Measurements from ENCODE around the gene WNT5B. TPM values are rescaled to one million over a fixed set of nuclear protein-coding genes. Genes with fewer than 3 reads are reported as not detected.

The WNT5B gene
- polyA plus RNA-seq, 1 of the 3 experiments (the other 2 are of a cell fraction), result 29.3 TPM

DNA sequence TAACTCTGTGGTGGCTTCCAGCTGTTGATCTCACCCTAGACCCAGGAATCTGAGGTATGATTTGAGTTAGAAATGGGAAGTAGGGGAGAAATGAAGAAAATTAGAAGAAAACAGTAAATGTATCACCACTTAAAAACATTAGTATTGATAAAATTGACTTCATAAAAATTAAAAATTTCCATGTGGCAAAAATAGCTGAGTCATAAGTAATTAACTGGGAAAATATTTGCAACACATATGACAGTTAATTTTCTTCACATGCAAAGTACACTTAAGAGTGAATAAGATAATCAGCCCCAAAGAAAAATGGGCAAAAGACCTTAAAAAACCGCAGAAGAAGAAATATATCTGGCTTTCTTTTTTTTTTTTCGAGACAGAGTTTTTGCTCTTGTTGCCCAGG is 36.3 kb downstream of the WNT5B start:
- Histone ChIP-seq H3K79me2 (ENCODE audit: insufficient read depth) (no peaks in the 10 kb centered on the region), H3K9ac (no peak overlapping the region), H3K27ac (ENCODE audit: low read depth in 2 of 2, low read length in 1 of 2) (no peak overlapping the region), H3K4me3 (ENCODE audit: low read depth in 2 of 2, low read length in 1 of 2) (no peak overlapping the region), H3K9me2 (no peaks in the 10 kb centered on the region), H2AFZ (ENCODE audit: low read depth) (no peak overlapping the region), H3K36me3 (replicated peaks in 1 of 2; ENCODE audit: control insufficient read depth in 1 of 2, insufficient read depth in 2 of 2, low read length in 1 of 2) (no peaks in the 10 kb centered on the region), H3K4me2 (no peak overlapping the region), H3K4me1 (ENCODE audit: control insufficient read depth in 1 of 2, insufficient read depth in 2 of 2, low read depth in 1 of 2, low read length in 1 of 2) (peaks cover 0 to 2% of the 10 kb centered on the region in 2 experiments; a peak in 1 of 4 replicates), H3K9me3 (no peaks in the 10 kb centered on the region), H4K20me1 (ENCODE audit: insufficient read depth) (no peaks in the 10 kb centered on the region), H3K27me3 (ENCODE audit: insufficient read depth) (no peaks in the 10 kb centered on the region), H3F3A (replicated peaks; ENCODE audit: insufficient read depth) (peaks cover 3% of the 10 kb centered on the region)
- ChIA-PET POLR2A (no interaction called here), CTCF (interaction anchor here (0.9 to 1.6 kb wide), 3 partner anchors 11 to 126 kb away, joined by 3 read pairs; no protein-coding TSS in a partner anchor)
- WGBS (ENCODE audit: low lambda C conversion rate), result 100% methylated on average over 2 of the region's 2 CpGs
- no peak for DNase-seq
- no peak for TF ChIP-seq TCF12 (IDR thresholded peaks at IDR 0.05)
- TF ChIP-seq, protein P1, sequence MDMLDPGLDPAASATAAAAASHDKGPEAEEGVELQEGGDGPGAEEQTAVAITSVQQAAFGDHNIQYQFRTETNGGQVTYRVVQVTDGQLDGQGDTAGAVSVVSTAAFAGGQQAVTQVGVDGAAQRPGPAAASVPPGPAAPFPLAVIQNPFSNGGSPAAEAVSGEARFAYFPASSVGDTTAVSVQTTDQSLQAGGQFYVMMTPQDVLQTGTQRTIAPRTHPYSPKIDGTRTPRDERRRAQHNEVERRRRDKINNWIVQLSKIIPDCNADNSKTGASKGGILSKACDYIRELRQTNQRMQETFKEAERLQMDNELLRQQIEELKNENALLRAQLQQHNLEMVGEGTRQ (IDR thresholded peaks at IDR 0.05; ENCODE audit: borderline replicate concordance, low read depth, low read length), result no peak

DNA sequence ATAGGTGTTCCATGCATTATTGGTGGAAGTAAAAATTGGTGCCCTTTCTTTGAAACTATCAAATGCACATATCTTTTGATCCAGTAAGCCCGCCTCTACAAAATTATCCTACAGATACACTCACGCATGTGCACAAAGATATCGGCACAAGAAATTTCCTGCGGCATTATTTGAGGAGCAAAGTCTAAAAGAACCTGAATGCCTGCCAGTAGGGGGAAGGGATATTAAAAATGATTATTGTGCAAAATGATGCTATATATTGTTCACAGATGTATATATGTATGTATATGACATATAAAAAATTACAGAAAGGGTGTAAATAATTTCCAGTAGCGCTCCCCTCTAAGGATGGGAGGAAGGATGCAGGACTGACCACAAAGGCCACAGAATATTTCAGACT is 37.2 kb downstream of the WNT5B start:
- H3K4me3 ChIP-seq (ENCODE audit: low read depth in 2 of 2, low read length in 1 of 2), result no peak overlapping the region
- no peak for DNase-seq
- no peaks in the 10 kb centered on the region for H4K20me1 ChIP-seq (ENCODE audit: insufficient read depth)
- H3K4me2 ChIP-seq, result no peak overlapping the region
- no peak overlapping the region for H2AFZ ChIP-seq (ENCODE audit: low read depth)
- no peak overlapping the region for H3K9ac ChIP-seq
- no peaks in the 10 kb centered on the region for H3K79me2 ChIP-seq (ENCODE audit: insufficient read depth)
- CTCF ChIA-PET, result interaction anchor here (0.9 to 2.6 kb wide), 4 partner anchors 14 to 274 kb away, joined by 3 to 10 read pairs (median 8); no protein-coding TSS in a partner anchor
- no peaks in the 10 kb centered on the region for H3K9me3 ChIP-seq
- no peak overlapping the region for H3K27ac ChIP-seq (ENCODE audit: low read depth in 2 of 2, low read length in 1 of 2)
- no peaks in the 10 kb centered on the region for H3F3A ChIP-seq (replicated peaks; ENCODE audit: insufficient read depth)
- 70% methylated on average over 5 of the region's 5 CpGs for WGBS (ENCODE audit: low lambda C conversion rate)
- TF ChIP-seq, protein P2, sequence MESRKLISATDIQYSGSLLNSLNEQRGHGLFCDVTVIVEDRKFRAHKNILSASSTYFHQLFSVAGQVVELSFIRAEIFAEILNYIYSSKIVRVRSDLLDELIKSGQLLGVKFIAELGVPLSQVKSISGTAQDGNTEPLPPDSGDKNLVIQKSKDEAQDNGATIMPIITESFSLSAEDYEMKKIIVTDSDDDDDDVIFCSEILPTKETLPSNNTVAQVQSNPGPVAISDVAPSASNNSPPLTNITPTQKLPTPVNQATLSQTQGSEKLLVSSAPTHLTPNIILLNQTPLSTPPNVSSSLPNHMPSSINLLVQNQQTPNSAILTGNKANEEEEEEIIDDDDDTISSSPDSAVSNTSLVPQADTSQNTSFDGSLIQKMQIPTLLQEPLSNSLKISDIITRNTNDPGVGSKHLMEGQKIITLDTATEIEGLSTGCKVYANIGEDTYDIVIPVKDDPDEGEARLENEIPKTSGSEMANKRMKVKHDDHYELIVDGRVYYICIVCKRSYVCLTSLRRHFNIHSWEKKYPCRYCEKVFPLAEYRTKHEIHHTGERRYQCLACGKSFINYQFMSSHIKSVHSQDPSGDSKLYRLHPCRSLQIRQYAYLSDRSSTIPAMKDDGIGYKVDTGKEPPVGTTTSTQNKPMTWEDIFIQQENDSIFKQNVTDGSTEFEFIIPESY (IDR thresholded peaks at IDR 0.05; ENCODE audit: borderline replicate concordance, low read depth), result no peak
- TF ChIP-seq TEAD4 (IDR thresholded peaks at IDR 0.05; ENCODE audit: borderline replicate concordance, insufficient read depth) (no peak), EZH2phosphoT487 (IDR thresholded peaks at IDR 0.05; ENCODE audit: borderline replicate concordance, low read depth) (no peak)
- TF ChIP-seq, protein P3, sequence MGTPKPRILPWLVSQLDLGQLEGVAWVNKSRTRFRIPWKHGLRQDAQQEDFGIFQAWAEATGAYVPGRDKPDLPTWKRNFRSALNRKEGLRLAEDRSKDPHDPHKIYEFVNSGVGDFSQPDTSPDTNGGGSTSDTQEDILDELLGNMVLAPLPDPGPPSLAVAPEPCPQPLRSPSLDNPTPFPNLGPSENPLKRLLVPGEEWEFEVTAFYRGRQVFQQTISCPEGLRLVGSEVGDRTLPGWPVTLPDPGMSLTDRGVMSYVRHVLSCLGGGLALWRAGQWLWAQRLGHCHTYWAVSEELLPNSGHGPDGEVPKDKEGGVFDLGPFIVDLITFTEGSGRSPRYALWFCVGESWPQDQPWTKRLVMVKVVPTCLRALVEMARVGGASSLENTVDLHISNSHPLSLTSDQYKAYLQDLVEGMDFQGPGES (IDR thresholded peaks at IDR 0.05; ENCODE audit: low read depth, low read length), result no peak
- POLR2A ChIA-PET, result no interaction called here
- no peaks in the 10 kb centered on the region for H3K27me3 ChIP-seq (ENCODE audit: insufficient read depth)
- peaks cover 0 to 2% of the 10 kb centered on the region in 2 experiments; a peak in 1 of 4 replicates for H3K4me1 ChIP-seq (ENCODE audit: control insufficient read depth in 1 of 2, insufficient read depth in 2 of 2, low read depth in 1 of 2, low read length in 1 of 2)
- H3K36me3 ChIP-seq (replicated peaks in 1 of 2; ENCODE audit: control insufficient read depth in 1 of 2, insufficient read depth in 2 of 2, low read length in 1 of 2), result no peaks in the 10 kb centered on the region
- no peaks in the 10 kb centered on the region for H3K9me2 ChIP-seq

All from SK-N-SH (cell line).